PC-9 (cell line): ENCODE data around the gene SHH. TPM values are rescaled to one million over a fixed set of nuclear protein-coding genes. Genes with fewer than 3 reads are reported as not detected.

Source experiments
- BruUV-seq: library from RNA; stranded (reverse); fragments of 400-500 nt; replicated peaks from 2 replicates; lab custom pipeline; 2021; lab: Mats Ljungman, UMichigan
- CTCF ChIA-PET: fragments of 300-600 bp; sonication (Branson Sonifier 250); formaldehyde crosslinking; loops from one replicate; lab custom pipeline; 2022; ENCODE audit warnings: antibody characterized with exemption; lab: Charles Lee
- POLR2A ChIA-PET: fragments of 300-600 bp; sonication (Branson Sonifier 250); formaldehyde crosslinking; loops from one replicate; lab custom pipeline; 2022; ENCODE audit warnings: antibody characterized with exemption; ENCODE audit not compliant: unreplicated experiment; lab: Charles Lee
- DNase-seq, 2 experiments: peaks; one replicate each; pipeline versions ENCODE4 v3.0.0 to v3.0.0-alpha.2; 2015 to 2022; ENCODE audit warnings: mixed read lengths in 1 of 2
- H2AFZ ChIP-seq: fragments of 200-600 bp; sonication (generic); 2 replicates; pipeline ENCODE4 v1.8.1; 2017; ENCODE audit warnings: antibody characterized with exemption
- H3F3A ChIP-seq: fragments of 200-600 bp; sonication (generic); 2 replicates; pipeline ENCODE4 v1.8.1; 2017; ENCODE audit warnings: antibody characterized with exemption, mild to moderate bottlenecking, low read depth; ENCODE audit not compliant: insufficient read depth
- H3K27ac ChIP-seq: fragments of 200-600 bp; sonication (generic); 2 replicates; pipeline ENCODE4 v1.6.1; 2016; ENCODE audit warnings: mixed run types
- H3K27me3 ChIP-seq: fragments of 200-600 bp; sonication (generic); 2 replicates; pipeline ENCODE4 v1.6.1; 2016; ENCODE audit warnings: low read depth, mixed run types; ENCODE audit not compliant: insufficient read depth
- H3K36me3 ChIP-seq: fragments of 200-600 bp; sonication (generic); 2 replicates; pipeline ENCODE4 v1.6.1; 2016; ENCODE audit warnings: low read depth, mixed run types
- H3K4me1 ChIP-seq: fragments of 200-600 bp; sonication (generic); replicated peaks from 2 replicates; pipeline ENCODE4 v1.6.1; 2016; ENCODE audit warnings: mixed run types; ENCODE audit not compliant: insufficient read depth
- H3K4me2 ChIP-seq: fragments of 200-600 bp; sonication (generic); 2 replicates; pipeline ENCODE4 v1.6.1; 2017; ENCODE audit warnings: mixed run types
- H3K4me3 ChIP-seq: fragments of 200-600 bp; sonication (generic); 2 replicates; pipeline ENCODE4 v1.6.1; 2016; ENCODE audit warnings: mixed run types
- H3K79me2 ChIP-seq: fragments of 200-600 bp; sonication (generic); 2 replicates; pipeline ENCODE4 v1.6.1; 2017; ENCODE audit warnings: low read depth, mixed run types
- H3K9me2 ChIP-seq: fragments of 200-600 bp; sonication (generic); 2 replicates; pipeline ENCODE4 v1.8.1; 2017; ENCODE audit warnings: mild to moderate bottlenecking; ENCODE audit not compliant: insufficient read depth
- H3K9me3 ChIP-seq: fragments of 200-600 bp; sonication (generic); 2 replicates; pipeline ENCODE4 v1.8.1; 2016; ENCODE audit warnings: low read depth; ENCODE audit not compliant: insufficient read depth
- H4K20me1 ChIP-seq: fragments of 200-600 bp; sonication (generic); 2 replicates; pipeline ENCODE4 v1.8.1; 2017; ENCODE audit not compliant: insufficient read depth
- EZH2 ChIP-seq: fragments of 200-600 bp; sonication (generic); IDR thresholded peaks from 2 replicates; pipeline ENCODE4 v1.8.0; 2017; ENCODE audit warnings: antibody characterized with exemption, low read depth
- intact Hi-C: fragments of 100-400 bp; cut with micrococcal nuclease; formaldehyde crosslinking; loops from one replicate; pipeline ENCODE4 v1.10.0; 2022; ENCODE audit not compliant: unreplicated experiment
- total RNA-seq: library from RNA; stranded (reverse); gene quantifications from 2 replicates; pipeline ENCODE4 v1.2.3, GENCODE V29; 2021
- TF ChIP-seq, protein P1 (sequence below): fragments of 200-600 bp; sonication (generic); conservative IDR thresholded peaks from 2 replicates; pipeline ENCODE4 v1.6.1; 2017; ENCODE audit warnings: mixed run types, antibody characterized with exemption, mild to moderate bottlenecking, moderate library complexity

The SHH gene
- total RNA-seq, 1 experiment from 2014 or later = not detected

- no peaks in the 10 kb centered on the region for H4K20me1 ChIP-seq
- no peak overlapping the region for H2AFZ ChIP-seq
- no peaks in the 10 kb centered on the region for H3F3A ChIP-seq
- H3K27me3 ChIP-seq = peaks cover 39% of the 10 kb centered on the region; the same call in 1 of the 2 replicates
- H3K9me2 ChIP-seq = no peaks in the 10 kb centered on the region
- no peaks in the 10 kb centered on the region for H3K4me1 ChIP-seq
- H3K79me2 ChIP-seq = no peaks in the 10 kb centered on the region
- POLR2A ChIA-PET = no interaction called here
- BruUV-seq = no TSS peak
- no peaks in the 10 kb centered on the region for H3K36me3 ChIP-seq
- TF ChIP-seq, protein P1, sequence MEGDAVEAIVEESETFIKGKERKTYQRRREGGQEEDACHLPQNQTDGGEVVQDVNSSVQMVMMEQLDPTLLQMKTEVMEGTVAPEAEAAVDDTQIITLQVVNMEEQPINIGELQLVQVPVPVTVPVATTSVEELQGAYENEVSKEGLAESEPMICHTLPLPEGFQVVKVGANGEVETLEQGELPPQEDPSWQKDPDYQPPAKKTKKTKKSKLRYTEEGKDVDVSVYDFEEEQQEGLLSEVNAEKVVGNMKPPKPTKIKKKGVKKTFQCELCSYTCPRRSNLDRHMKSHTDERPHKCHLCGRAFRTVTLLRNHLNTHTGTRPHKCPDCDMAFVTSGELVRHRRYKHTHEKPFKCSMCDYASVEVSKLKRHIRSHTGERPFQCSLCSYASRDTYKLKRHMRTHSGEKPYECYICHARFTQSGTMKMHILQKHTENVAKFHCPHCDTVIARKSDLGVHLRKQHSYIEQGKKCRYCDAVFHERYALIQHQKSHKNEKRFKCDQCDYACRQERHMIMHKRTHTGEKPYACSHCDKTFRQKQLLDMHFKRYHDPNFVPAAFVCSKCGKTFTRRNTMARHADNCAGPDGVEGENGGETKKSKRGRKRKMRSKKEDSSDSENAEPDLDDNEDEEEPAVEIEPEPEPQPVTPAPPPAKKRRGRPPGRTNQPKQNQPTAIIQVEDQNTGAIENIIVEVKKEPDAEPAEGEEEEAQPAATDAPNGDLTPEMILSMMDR = no peak
- TF ChIP-seq EZH2 = no peak
- no peak for DNase-seq
- intact Hi-C loops = loop anchor here (5.0 kb wide), 1 partner anchor 1428 kb away; no protein-coding TSS in a partner anchor
- H3K27ac ChIP-seq = no peak overlapping the region
- CTCF ChIA-PET = no interaction called here
- H3K9me3 ChIP-seq = no peaks in the 10 kb centered on the region
- H3K4me3 ChIP-seq = no peak overlapping the region
- H3K4me2 ChIP-seq = no peak overlapping the region
These were observed 12.7 kb downstream of the SHH start for GRCh38 chr7:155799514-155799913.

DNA sequence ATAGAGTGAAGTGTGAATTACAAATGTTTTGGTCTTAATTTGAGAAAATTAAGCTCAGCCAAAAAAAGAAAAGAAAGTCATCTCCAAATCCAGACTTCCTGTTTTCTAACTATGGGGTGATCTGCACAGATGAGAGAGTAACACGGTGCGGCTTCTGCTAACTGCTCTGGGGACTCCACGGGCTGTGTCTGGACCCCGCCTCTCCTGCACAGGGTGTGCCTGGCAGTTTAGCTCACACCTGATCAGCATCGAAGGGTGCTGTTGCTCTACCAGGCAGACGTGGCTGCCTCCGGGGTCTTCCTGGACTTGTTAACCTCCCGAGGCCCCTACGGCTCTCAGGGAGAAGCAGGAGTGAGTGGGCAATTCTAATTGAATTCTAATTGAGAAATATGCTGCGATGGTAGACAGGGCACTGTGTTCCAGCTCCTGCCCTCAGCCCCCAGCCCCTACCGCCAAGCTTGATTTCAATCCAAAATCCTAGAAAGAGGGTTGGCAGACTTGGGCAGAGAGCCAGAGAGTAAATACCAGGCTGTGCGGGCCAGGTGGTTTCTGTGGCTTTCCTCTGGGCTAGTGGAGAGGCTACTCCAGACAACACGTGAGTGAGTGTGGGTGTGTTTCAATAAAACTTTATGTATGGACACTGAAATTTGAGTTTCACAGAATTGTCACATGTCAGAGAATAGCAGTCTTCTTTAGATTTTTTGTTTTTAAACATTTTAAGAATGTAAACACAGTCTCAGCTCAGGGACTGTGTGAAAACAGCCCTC, 13.4 kb downstream of the SHH start:
- Histone ChIP-seq H3F3A (no peaks in the 10 kb centered on the region), H3K36me3 (no peaks in the 10 kb centered on the region), H3K4me1 (no peaks in the 10 kb centered on the region), H3K9me2 (no peaks in the 10 kb centered on the region), H3K27ac (no peak overlapping the region), H3K27me3 (peaks cover 35% of the 10 kb centered on the region; the same call in 1 of the 2 replicates), H4K20me1 (no peaks in the 10 kb centered on the region), H3K4me2 (no peak overlapping the region), H3K9me3 (no peaks in the 10 kb centered on the region), H2AFZ (no peak overlapping the region), H3K4me3 (no peak overlapping the region), H3K79me2 (no peaks in the 10 kb centered on the region)
- no TSS peak for BruUV-seq
- intact Hi-C loops = loop anchor here (5.0 kb wide), 1 partner anchor 1428 kb away; no protein-coding TSS in a partner anchor
- TF ChIP-seq, protein P1 = no peak
- no peak for TF ChIP-seq EZH2
- no peak for DNase-seq
- CTCF ChIA-PET = no interaction called here
- POLR2A ChIA-PET = no interaction called here

DNA sequence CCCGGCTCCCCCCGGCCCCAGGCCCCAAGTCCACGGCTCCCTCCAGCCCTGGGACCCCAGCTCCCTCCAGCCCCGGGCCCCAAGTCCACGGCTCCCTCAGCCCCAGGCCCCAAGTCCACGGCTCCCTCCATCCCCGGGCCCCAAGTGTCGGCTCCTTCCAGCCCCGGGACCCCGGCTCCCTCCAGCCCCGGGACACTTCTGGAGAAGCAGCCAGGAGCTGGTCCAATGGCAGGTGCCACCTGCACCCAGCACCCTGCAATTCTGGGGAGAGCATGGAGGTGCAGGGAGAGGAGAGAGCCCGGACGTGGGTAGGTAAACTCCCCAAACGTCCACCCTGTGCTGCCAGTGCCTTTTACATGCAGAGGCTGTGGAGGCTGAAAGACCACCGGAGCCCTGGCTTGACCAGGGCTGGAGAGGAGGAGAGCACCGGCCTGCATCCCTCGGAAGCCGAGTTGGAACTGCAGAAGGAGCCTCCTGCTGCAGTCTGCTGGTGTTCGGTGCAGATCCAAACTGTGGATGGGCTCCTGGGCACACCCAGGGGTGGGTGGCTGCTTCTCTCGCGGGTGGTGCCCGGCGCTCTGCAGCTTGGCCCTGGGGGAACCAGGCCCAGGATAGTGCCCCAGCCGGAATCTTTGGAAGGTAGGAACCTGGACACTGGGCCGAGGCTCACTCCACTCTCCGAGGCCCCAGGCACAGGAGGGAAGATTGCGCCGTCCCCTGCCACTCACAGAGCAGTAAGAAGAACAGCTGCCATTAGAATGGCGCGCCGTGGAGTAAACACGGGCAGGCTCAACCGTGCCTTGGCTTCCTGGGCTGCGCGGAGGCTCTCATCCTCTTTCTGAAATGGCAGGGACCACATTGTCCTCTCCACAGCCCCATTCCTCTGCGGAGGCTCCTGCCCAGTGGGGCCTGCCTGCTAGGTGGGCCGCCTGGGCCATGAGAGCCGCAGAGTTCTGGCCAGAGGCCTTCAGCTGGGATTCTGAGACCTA, 14.7 kb downstream of the SHH start:
- Histone ChIP-seq H2AFZ (no peak overlapping the region), H3K36me3 (no peaks in the 10 kb centered on the region), H3K79me2 (no peaks in the 10 kb centered on the region), H4K20me1 (no peaks in the 10 kb centered on the region), H3K27me3 (peaks cover 35% of the 10 kb centered on the region; the same call in 1 of the 2 replicates), H3K4me2 (peak overlapping the region; percentile 21; the same call in 1 of the 2 replicates), H3K4me1 (no peaks in the 10 kb centered on the region), H3K9me3 (no peaks in the 10 kb centered on the region), H3K9me2 (no peaks in the 10 kb centered on the region), H3F3A (no peaks in the 10 kb centered on the region), H3K27ac (no peak overlapping the region), H3K4me3 (no peak overlapping the region)
- POLR2A ChIA-PET = no interaction called here
- DNase-seq = no peak
- CTCF ChIA-PET = interaction anchor here (0.6 to 0.7 kb wide), 2 partner anchors 910 to 1020 kb away, joined by 3 to 6 read pairs; no protein-coding TSS in a partner anchor
- TF ChIP-seq, protein P1 = peak; percentile 59
- TF ChIP-seq EZH2 = no peak
- BruUV-seq = no TSS peak
- intact Hi-C loops = loop anchor here (2.0 to 5.0 kb wide), 2 partner anchors 1019 to 1430 kb away; no protein-coding TSS in a partner anchor
